NT2/D1 (cell line): ENCODE measurements around the gene TM4SF5.

ENCODE experiments used
- DNase-seq: peaks from one replicate; pipeline ENCODE4 v3.0.0-alpha.2; 2011; ENCODE audit warnings: low read depth, low spot score
- H3K27me3 ChIP-seq: 2 replicates; pipeline ENCODE4 v1.6.0; 2011; ENCODE audit warnings: mild to moderate bottlenecking; ENCODE audit not compliant: insufficient read length, insufficient read depth
- H3K36me3 ChIP-seq: 2 replicates; pipeline ENCODE4 v1.6.1; 2011; ENCODE audit warnings: mild to moderate bottlenecking, low read length, mixed read lengths; ENCODE audit not compliant: insufficient read depth, insufficient read length
- H3K4me1 ChIP-seq: 2 replicates; pipeline ENCODE4 v1.5.1; 2011; ENCODE audit not compliant: insufficient read depth, insufficient read length
- H3K4me3 ChIP-seq: 2 replicates; pipeline ENCODE4 v1.5.1; 2011; ENCODE audit warnings: low read depth; ENCODE audit not compliant: insufficient read length
- H3K9ac ChIP-seq: 2 replicates; pipeline ENCODE4 v1.6.0; 2011; ENCODE audit warnings: low read depth; ENCODE audit not compliant: insufficient read length
- H3K9me3 ChIP-seq: 2 replicates; pipeline ENCODE4 v1.5.1; 2011; ENCODE audit warnings: mild to moderate bottlenecking, low read length; ENCODE audit not compliant: insufficient read depth
- SUZ12 ChIP-seq: IDR thresholded peaks from 2 replicates; pipeline ENCODE4 v1.6.1; 2011; ENCODE audit not compliant: insufficient read length, insufficient read depth; ENCODE audit errors: extremely low read depth
- YY1 ChIP-seq: IDR thresholded peaks from 2 replicates; pipeline ENCODE4 v1.6.1; 2011; ENCODE audit not compliant: insufficient read length, insufficient read depth
- ZNF274 ChIP-seq: IDR thresholded peaks from 2 replicates; pipeline ENCODE4 v1.6.1; 2011; ENCODE audit warnings: mild to moderate bottlenecking, low read depth, low read length

The TM4SF5 gene

DNA sequence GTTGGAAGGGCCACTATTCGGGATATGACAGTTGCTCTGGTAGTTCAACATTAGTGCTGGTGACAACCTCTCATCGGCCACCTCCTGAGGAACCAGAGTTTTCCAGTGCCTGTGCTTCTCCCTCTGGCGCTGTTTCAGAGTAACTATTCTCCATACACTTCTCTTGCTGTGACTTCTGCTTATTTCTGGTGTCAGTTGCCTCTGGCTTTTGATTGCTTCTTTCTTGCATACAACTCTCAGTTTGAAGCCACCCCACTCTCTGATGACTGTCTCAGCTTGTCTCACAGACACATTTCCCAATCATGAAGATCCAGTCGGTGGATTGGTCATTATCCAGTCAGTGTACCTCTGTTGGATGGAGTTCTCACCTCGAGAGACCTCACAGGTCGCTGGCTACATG, 3.4 kb upstream of the TM4SF5 start:
- no peak for TF ChIP-seq SUZ12
- TF ChIP-seq YY1, result no peak
- no peak for TF ChIP-seq ZNF274
- Histone ChIP-seq H3K9me3 (no peaks in the 10 kb centered on the region), H3K9ac (no peak overlapping the region), H3K27me3 (no peaks in the 10 kb centered on the region), H3K4me3 (no peak overlapping the region), H3K4me1 (peaks cover 3% of the 10 kb centered on the region), H3K36me3 (no peaks in the 10 kb centered on the region)
- no peak for DNase-seq

DNA sequence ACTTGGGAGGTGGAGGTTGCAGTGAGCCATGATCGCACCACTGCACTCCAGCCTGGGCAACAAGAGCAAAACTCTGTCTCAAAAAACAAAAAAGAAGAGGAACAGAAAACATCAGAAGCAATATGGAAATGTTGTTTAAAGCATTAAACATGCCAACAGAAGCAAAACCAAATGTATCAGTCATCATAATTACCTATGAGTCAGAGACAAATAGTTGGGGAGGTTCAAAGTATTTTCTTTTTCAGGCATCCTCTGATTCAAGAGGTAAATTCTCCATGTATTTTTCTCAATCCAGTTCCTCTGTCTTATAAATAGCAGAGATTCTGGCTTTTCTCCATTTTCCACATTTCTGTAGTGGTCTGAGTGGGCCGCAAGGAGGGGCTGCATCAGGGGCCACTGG, 2.1 kb upstream of the TM4SF5 start:
- no peak for DNase-seq
- Histone ChIP-seq H3K9me3 (no peaks in the 10 kb centered on the region), H3K4me3 (no peak overlapping the region), H3K36me3 (no peaks in the 10 kb centered on the region), H3K9ac (no peak overlapping the region), H3K4me1 (peaks cover 3% of the 10 kb centered on the region), H3K27me3 (no peaks in the 10 kb centered on the region)
- TF ChIP-seq YY1 (no peak), ZNF274 (no peak), SUZ12 (no peak)

DNA sequence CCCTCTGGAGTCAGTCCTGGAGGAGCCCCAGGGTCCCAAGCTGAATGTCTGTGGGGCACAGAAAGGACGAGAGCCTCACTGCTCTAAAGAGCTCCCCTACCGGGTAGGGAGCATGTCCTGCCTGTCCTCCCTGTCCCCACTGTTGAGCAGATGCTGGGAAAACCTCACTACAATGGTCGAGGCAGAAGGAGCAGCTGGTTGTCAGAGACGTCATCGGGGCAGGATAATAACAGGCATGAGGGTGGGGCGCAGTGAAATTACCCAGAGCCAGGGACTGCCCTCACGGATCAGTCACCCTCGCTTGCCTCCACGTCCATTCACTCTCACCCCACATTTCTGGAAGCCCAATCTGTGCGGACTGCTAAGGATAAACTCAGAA, 538 bp downstream of the TM4SF5 start:
- no peak overlapping the region for H3K4me3 ChIP-seq
- no peaks in the 10 kb centered on the region for H3K36me3 ChIP-seq
- H3K9me3 ChIP-seq, result no peaks in the 10 kb centered on the region
- H3K27me3 ChIP-seq, result no peaks in the 10 kb centered on the region
- peaks cover 3% of the 10 kb centered on the region for H3K4me1 ChIP-seq
- TF ChIP-seq YY1 (no peak), ZNF274 (no peak), SUZ12 (no peak)
- H3K9ac ChIP-seq, result no peak overlapping the region
- no peak for DNase-seq

DNA sequence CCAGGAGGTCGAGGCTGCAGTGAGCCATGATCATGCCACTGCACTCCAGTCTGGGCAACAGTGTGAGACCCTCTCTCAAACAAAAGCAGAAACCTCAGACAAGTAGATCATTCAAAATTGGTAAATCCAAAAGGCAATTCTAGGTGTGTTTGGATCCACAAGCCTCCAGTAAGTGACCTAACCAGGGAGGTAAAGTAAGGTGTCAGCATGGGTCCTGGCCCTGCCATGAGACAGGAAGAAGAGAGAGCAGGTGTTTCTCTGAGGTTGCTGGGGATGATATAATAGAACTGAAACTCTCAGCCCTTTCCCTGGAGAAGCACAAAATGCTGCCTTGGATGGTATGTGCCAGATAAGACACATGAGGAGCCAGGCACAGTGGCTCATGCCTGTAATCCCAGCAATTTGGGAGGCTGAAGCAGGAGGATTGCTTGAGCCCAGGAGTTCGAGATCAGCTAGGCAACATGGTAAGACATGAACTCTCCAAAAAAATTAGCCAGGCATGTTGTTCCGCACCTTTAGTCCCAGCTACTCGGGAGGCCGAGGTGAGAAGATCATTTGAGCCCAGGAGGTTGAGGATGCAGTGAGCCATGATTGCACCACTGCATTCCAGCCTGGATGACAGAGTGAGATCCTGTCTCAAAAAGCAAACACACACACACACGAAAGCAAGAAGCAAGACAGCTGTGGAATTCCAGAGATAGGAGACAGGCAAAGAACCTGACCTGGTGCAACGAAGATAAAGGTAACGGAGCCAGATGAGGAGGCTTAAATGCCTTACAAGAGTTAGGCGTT, 6.5 kb downstream of the TM4SF5 start:
- Histone ChIP-seq H3K9me3 (no peaks in the 10 kb centered on the region), H3K36me3 (no peaks in the 10 kb centered on the region), H3K9ac (no peak overlapping the region), H3K27me3 (peaks cover 5% of the 10 kb centered on the region), H3K4me3 (no peak overlapping the region), H3K4me1 (no peaks in the 10 kb centered on the region)
- no peak for DNase-seq
- TF ChIP-seq YY1 (no peak), ZNF274 (no peak), SUZ12 (no peak)

DNA sequence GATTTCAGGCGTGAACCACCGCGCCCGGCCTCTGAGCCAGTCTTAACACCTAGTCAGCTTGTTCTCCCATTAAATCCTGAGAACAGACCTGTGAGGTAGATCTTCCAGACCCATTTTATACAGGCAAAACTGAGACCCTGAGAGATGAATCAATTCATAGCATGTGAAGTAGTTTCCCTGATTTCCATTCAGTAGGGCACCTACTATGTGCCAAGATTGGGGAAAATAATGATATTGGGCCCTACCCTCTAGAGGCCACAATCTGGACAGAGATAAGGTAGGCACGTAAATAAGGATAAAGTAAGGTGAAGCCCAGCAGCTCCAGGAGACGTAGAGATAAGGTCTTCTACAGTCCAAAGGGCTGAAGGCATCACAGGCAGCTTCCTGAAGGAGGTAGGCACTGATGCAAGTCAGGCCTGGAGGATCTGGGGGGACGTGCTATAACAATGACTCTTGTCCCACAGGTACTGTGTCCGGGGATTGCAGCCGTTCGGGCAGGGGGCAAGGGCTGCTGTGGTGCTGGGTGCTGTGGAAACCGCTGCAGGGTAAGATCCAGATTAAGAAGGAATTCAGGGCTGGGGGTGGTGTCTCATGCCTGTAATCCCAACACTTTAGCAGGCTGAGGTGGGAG, 8.8 kb downstream of the TM4SF5 start:
- no peak overlapping the region for H3K4me3 ChIP-seq
- no peaks in the 10 kb centered on the region for H3K9me3 ChIP-seq
- no peak for DNase-seq
- peaks cover 2% of the 10 kb centered on the region for H3K4me1 ChIP-seq
- no peak overlapping the region for H3K9ac ChIP-seq
- TF ChIP-seq ZNF274 (no peak), YY1 (no peak), SUZ12 (no peak)
- H3K27me3 ChIP-seq, result peaks cover 26% of the 10 kb centered on the region
- no peaks in the 10 kb centered on the region for H3K36me3 ChIP-seq

DNA sequence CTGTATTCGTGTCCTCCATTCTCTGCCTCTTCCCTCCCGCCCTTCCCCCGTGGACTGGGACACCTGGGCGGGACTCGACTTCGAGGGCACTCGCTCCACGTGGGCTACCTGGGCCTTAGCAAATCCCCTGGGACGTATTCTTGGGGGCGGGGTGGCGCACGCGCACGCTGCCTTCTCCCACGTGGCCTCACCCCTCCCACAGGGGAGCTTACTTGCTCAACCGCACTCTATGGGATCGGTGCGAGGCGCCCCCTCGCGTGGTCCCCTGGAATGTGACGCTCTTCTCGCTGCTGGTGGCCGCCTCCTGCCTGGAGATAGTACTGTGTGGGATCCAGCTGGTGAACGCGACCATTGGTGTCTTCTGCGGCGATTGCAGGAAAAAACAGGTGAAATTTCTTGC, 11.0 kb downstream of the TM4SF5 start:
- Histone ChIP-seq H3K27me3 (peaks cover 41% of the 10 kb centered on the region), H3K4me1 (peaks cover 4% of the 10 kb centered on the region), H3K9me3 (no peaks in the 10 kb centered on the region), H3K9ac (no peak overlapping the region), H3K36me3 (no peaks in the 10 kb centered on the region), H3K4me3 (no peak overlapping the region)
- DNase-seq, result no peak
- TF ChIP-seq YY1 (no peak), ZNF274 (no peak), SUZ12 (no peak)

DNA sequence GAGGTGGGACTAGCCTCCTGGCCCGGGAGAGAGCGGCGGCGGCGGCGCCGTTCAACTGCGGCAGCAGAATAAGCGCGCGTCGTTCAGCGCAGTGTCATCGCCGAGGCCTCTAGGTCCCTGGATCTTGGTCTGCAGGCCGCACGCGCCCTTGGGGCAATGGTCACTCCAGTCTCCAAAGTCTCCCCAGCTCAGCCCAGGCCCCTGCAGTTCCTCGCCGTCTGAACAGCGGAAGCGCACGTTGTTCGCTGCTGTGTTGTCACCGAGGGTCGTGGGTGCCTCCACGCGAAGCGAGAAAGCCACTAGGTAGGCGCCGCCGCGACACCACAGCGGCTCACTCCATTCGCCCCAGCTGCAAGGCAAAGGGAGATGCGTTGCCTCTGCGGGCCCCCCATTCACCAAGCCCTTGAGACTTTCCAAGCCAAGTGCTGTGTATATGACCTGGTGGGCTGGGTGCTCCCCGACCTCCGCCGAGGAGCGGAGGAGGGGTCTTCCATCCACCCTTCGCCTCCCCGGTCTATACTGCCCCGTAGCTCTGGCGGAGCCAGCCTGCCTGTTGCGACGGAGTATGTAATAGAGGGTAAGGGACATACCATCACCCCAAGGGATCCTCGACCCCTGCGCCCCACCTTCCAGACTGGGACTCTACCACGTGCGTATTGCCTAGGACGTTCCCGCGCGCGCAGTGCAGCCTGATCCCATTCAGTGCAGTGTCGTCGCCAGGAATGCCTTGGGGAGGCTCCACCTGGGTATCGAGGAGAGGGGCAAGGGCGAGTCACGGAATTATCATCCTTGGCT, 13.8 kb downstream of the TM4SF5 start:
- TF ChIP-seq ZNF274 (no peak), YY1 (no peak)
- Histone ChIP-seq H3K4me1 (peaks cover 6% of the 10 kb centered on the region), H3K27me3 (peaks cover 40% of the 10 kb centered on the region), H3K36me3 (no peaks in the 10 kb centered on the region), H3K4me3 (peak overlapping the region; percentile 9), H3K9ac (no peak overlapping the region), H3K9me3 (no peaks in the 10 kb centered on the region)
- DNase-seq, result no peak
